ENCODE results near the gene FRMPD3.

DNA sequence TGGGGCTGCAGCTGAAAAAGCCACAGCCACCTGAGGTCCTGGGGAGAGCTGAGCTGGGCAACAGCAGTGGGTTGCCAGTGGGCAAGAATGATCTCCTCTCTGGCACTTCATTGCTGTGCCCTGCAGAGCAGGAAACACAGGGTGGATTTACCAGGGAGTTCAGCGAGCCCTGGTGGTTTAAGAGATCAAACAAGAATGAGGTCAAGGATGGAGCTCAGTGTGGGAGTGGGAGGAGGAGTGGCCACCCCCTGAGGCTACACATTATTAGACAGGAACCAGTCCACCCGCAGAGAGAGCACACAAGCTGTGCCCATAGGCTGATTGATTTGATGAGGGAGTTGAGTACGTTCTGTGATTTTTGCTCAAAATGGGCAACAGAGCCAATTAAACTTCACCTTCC, 47.3 kb downstream of the FRMPD3 start:
- TF ChIP-seq CTCF (IDR thresholded peaks at IDR 0.05) (no peak), POLR2A (IDR thresholded peaks at IDR 0.05) (no peak)

Data from tibial nerve (tissue), 3 donors.